GM19324 (cell line): Measurements from ENCODE around the gene TRPM3.
A peak's percentile ranks its signal among the peaks of the same experiment; 100 is the strongest.
"Not testable (repeated sequence)": the region's sequence is repeated elsewhere in the genome, so short reads cannot be mapped to it uniquely, and the experiment has no call there.

Experiments used
- ATAC-seq: cut with Tn5 transposase; IDR thresholded peaks from one replicate; pipeline ENCODE4 v1.9.1; 2021; ENCODE audit warnings: mild to moderate bottlenecking, moderate library complexity; ENCODE audit not compliant: unreplicated experiment, low FRiP score

TRPM3 gene

GRCh38 chr9:70629080-70629685 is 492.2 kb downstream of the TRPM3 start:
- ATAC-seq = not testable (repeated sequence)

DNA sequence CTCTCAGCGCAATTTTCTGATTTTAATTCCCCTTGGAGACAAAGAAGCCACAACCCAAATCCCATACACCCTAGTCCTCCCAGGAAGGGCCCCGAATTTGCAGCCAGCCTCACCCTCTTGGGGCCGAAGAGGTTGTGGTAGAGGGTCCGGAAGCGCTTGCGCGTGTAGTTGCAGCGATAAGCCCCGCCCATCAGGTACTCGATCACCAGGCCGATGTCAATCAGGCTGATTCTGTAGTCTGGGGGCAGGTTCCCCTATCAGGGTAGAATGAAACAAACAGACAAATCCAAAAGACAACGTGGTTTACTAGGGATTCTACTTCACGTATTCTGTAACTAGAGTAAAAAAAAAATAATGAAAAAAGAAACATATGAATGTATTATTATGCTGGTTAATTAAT is 496.3 kb downstream of the TRPM3 start:
- no peak for ATAC-seq

DNA sequence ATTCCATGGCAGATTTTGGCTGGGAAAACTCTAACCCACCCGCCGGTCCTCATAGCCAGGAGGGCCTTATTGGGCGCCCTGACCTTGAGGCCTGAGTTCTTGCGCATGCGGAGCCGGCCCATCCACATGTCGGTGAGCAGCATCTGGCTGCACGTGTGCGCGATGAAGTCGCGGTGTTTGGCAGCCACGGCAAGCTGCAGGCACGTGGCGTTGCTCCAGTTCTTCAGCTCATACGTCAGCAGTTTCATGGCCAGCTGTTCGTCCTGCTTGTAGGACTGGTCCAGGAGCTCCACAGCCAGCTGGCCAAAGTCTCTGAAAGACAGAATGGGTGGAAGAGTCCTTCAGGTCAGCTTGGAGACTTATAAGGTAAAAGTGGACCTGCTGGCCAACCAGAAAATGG is 502.6 kb downstream of the TRPM3 start:
- ATAC-seq = no peak

GRCh38 chr9:70617033-70617828 is 504.2 kb downstream of the TRPM3 start:
- ATAC-seq = no peak

- ATAC-seq = no peak
Observed at GRCh38 chr9:70616228-70616990, 505.0 kb downstream of the TRPM3 start.

DNA sequence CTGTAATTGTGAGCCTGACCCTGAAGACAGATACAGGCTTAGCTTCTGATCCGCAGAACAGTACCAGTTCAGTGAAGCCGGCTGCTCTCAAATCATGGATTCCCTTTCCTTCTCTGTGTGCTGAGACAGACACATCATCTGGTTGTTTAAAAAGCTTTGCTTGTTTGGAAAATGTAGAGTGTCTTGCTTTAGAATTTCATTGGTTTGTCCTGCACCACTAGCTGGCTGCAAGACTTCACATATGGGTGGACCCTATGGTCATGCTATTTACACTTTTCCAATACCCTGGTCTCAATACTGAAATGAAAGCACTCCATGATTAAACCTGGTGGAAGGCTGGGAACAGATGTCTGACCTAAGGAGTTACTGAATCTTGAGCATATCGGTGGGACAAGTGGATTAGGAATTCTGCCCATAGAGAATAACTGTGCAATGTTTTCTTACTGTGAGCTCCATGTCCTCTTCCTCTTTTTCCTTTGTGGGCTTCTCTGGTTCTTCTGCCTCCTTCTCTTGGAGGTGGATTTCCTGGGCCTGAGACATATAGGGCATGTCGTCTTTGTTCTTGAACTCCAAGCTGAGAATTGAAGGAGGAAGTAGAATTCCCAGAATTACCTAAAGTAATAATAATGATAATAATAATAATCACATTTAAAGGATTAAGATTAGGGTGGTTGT is 505.8 kb downstream of the TRPM3 start:
- ATAC-seq = no peak

DNA sequence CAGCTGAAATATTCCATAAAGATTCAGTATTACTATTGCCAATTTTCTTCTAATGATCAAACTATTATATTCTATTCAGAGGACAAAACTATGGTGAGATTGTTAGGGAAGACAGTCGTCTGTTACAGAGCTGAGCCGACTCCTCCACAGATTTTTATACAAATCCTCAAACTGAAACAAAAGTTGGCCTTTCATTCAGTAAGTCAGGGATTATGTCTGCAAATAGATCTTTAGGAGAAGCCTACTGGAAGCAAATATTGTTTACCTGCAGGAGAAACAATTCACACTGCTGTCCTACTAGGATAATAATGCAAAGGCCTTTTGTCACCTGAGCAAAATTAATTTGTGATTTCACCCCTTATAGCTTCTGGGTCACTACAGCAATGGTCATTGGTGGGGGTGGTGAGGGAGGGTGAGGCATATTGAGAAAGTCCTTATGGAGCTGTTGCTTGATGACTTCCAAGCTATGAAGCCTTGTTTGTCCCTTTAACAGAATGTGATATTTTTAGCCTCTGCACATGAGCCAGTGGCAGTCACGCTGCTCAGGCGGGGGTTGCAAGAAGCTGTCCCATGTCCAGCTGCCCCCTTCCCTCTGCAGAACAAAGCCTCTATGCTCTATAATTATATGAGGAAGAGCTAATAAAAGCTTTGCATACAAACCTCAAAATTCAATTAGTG is 506.5 kb downstream of the TRPM3 start:
- no peak for ATAC-seq

- ATAC-seq = no peak
Observed at GRCh38 chr9:70613024-70613768, 508.2 kb downstream of the TRPM3 start.

- no peak for ATAC-seq
Observed at GRCh38 chr9:70610287-70610644, 511.2 kb downstream of the TRPM3 start.

- ATAC-seq = no peak
Observed at GRCh38 chr9:70609542-70610286, 511.7 kb downstream of the TRPM3 start.

- no peak for ATAC-seq
Observed at GRCh38 chr9:70609011-70609410, 512.4 kb downstream of the TRPM3 start.

GRCh38 chr9:70607926-70608325 is 513.5 kb downstream of the TRPM3 start:
- ATAC-seq = no peak

DNA sequence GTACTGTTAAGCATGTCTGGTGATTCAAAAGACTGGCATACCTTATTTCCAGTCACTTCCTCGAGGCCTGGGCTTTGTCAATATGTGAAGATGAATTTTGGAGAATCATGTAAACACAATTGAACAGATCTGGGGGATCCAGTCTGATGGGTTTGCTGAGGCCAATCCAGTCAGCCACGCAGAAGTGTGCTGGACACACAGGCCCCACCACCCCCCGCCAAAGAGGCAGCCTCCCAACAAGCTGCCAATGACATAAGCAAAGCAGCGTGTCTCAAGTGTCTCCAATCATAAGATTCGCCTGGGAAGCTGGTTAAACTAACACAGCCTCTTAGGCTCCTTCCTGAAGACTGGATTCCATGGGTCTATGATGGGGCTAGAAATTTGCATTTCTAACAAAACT is 514.1 kb downstream of the TRPM3 start:
- no peak for ATAC-seq

GRCh38 chr9:70603020-70603411 is 518.4 kb downstream of the TRPM3 start:
- ATAC-seq = no peak

DNA sequence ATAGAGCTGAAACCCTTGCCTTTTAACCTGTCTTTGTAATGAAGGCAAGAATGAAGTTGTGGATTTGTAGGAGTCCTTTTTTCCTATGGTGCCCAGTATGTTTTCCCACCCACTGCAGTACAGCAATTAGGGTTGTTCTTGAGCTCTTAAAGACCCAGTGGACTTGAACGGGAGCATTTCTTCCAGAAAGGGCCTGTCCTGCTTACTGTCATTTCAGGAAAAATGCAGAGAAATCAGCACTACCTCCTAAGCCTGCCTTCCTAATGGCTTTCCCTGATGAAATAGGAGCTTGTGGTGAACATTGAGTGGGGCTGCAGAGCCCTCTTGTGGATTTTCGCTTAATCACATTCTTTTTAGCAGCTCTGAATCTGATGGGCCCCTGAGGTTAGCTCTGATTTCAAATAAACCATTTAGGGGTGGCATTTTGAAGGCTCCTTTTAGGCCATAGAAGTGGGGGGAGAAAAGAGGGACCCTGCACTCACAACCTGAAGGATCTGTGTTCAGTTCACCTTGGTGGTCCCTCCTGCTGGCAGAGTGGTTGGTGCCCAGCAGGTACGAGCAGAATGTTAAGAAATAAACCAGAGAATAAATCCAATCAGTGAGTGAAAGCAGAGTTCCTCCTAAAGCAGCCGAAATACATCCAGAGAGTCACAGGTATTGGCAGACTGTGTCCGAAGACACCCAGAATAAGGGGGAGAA is 519.0 kb downstream of the TRPM3 start:
- peak; percentile 73 for ATAC-seq

- ATAC-seq = no peak
Observed at GRCh38 chr9:70601000-70601951, 520.1 kb downstream of the TRPM3 start.

DNA sequence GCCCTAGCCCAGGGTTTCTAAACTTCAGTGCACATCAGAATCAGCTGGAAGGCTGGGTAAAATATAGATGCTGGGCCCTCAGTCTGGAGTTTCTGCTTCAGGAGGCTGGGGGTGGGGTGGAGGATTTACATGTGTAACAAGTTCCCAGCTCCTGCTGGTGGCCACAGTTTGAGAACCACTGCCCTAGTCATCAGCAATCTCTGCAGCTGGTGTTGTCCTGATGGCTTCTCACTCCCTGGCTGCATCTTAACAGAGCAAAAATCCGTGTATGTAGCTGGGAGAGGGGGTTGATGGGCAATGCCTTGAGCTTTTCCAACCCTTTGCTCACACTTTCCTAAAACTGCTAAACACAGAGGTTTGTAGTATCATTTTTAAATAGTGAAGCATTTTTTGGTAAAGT is 520.9 kb downstream of the TRPM3 start:
- ATAC-seq = no peak
